ENCODE results near the gene TUSC2.

DNA sequence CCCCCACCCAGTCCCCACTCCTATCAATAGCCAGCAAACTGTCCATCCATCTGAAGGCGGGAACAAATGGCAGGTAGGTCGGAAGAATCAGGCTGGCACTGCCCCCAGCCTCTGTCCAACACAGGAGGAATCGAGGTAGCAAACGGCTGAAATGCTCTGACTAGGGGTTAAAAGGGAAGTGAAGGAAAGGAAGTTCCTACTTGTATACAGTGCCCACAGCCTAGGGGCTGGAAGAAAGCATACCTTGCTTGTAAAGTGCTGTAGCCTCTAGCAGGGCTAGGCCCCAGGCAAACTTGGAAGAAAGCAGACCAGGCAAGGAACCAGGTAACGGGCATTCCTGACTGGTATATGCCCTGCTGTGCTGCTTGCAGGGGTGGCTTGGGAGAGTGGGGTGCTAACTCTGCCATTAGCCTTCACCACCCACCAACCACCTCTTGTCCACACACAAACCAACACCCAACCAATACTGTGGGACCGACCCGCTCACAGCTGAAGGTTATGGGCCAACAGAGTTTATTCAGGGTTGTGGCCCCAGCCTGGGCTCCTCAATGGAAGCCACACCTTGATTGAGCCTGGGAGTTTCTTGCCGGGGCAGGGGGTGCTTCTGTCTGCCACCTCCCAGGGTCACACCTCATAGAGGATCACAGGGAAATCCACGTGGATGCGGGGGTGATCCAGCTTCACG is 2.4 kb downstream of the TUSC2 start:
- no peak for TF ChIP-seq POLR2A (IDR thresholded peaks at IDR 0.05; ENCODE audit: low read length)
- TF ChIP-seq GATA1 (IDR thresholded peaks at IDR 0.05; ENCODE audit: low read depth, low read length), result no peak

Data from erythroblast (primary cell).